Measurements from ENCODE around the gene PEF1.

DNA sequence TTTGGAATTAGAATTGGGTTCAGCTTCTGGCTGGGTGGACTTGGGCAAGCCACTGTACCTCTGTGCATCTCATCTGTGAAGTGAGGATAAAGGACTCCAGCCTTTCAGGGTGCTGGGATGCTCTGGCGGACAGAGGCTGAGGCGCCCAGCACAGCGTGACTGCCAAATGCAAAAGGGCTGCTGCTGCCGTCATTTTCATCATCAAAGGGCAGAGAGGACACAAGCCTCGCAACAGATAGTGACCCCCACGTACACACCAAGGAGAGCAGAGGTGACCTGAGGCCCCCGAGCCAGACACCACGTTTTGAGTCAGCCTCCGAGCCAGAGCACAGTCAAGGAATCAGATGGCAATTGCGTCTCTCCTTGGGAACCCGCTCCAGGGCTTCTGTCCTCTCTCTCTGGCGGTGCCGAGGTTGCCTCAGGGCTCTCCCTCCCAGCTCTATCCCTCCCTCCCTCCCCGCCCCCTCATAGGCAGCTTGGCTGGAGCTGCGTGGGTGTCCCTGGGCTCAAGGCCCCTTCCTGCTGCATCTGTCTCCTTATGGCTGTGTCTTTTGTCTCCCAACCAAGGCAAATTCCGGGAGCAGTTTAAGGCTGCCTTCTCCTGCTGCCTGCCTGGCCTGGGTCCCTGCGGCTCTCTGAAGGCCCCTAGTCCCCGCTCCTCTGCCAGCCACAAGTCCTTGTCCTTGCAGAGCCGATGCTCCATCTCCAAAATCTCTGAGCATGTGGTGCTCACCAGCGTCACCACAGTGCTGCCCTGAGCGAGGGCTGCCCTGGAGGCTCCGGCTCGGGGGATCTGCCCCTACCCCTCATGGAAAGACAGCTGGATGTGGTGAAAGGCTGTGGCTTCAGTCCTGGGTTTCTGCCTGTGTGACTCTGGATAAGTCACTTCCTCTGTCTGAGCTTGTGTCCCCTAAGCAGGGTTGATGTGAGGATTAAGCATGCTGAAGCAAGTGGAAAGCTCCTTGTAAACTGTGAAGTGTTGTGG lies 18.2 kb downstream of the PEF1 start:
- no peak for TF ChIP-seq POLR2AphosphoS5 (IDR thresholded peaks at IDR 0.05)
- TF ChIP-seq, protein P1, sequence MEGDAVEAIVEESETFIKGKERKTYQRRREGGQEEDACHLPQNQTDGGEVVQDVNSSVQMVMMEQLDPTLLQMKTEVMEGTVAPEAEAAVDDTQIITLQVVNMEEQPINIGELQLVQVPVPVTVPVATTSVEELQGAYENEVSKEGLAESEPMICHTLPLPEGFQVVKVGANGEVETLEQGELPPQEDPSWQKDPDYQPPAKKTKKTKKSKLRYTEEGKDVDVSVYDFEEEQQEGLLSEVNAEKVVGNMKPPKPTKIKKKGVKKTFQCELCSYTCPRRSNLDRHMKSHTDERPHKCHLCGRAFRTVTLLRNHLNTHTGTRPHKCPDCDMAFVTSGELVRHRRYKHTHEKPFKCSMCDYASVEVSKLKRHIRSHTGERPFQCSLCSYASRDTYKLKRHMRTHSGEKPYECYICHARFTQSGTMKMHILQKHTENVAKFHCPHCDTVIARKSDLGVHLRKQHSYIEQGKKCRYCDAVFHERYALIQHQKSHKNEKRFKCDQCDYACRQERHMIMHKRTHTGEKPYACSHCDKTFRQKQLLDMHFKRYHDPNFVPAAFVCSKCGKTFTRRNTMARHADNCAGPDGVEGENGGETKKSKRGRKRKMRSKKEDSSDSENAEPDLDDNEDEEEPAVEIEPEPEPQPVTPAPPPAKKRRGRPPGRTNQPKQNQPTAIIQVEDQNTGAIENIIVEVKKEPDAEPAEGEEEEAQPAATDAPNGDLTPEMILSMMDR (IDR thresholded peaks at IDR 0.05), result no peak

Measured in gastroesophageal sphincter (tissue), 3 donors.